GM12872 (cell line): ENCODE results near the gene RPH3AL.

Experiments
- CTCF ChIP-seq: IDR thresholded peaks from 3 replicates; pipeline ENCODE4 v1.5.1; 2011; ENCODE audit warnings: low read depth, mild to moderate bottlenecking, low read length, moderate library complexity; ENCODE audit not compliant: insufficient read depth

The RPH3AL gene

GRCh38 chr17:299546-299945, 53.1 kb downstream of the RPH3AL start:
- TF ChIP-seq CTCF, result no peak

GRCh38 chr17:298791-299450, 53.7 kb downstream of the RPH3AL start:
- TF ChIP-seq CTCF, result no peak

- TF ChIP-seq CTCF, result no peak
Observed at GRCh38 chr17:297758-298157, 54.8 kb downstream of the RPH3AL start.

GRCh38 chr17:296906-297690, 55.5 kb downstream of the RPH3AL start:
- no peak for TF ChIP-seq CTCF

GRCh38 chr17:296379-296778, 56.2 kb downstream of the RPH3AL start:
- no peak for TF ChIP-seq CTCF

- TF ChIP-seq CTCF, result no peak
Observed at GRCh38 chr17:292531-293382, 59.9 kb downstream of the RPH3AL start.

- no peak for TF ChIP-seq CTCF
Observed at GRCh38 chr17:292016-292415, 60.6 kb downstream of the RPH3AL start.
